LNCaP clone FGC (cell line): ENCODE data around the gene MYO16.

Experiments used
- DNase-seq: peaks from one replicate; pipeline ENCODE4 v3.0.0-alpha.2; 2011; ENCODE audit warnings: low read depth
- H3K4me3 ChIP-seq: 2 replicates; pipeline ENCODE4 v1.5.1; 2011; ENCODE audit warnings: mild to moderate bottlenecking, low read depth, low read length, control low read depth
- TF ChIP-seq, protein P1 (sequence below): IDR thresholded peaks from 2 replicates; pipeline ENCODE4 v1.5.1; 2012; ENCODE audit warnings: mild to moderate bottlenecking; ENCODE audit not compliant: control insufficient read depth, insufficient read depth; ENCODE audit errors: extremely low read depth

MYO16 gene

DNA sequence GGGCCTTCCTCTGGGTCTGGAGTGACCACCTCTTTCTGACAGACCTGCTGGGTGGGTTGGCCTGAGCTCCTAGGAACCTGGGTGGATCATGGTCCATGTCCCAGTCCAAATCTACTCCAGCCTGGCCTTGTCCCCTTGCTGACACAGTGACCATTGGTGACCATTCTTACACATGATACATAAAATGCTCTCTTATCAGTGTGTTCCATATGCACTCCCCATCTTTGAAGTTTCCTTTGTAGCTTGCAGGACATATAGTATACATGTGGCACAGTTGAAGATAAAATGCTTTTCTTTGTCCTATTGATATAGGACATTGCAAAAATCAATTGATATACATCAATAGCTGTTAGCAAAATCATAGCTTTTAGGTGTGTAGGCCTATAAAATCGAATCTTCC, 291.8 kb downstream of the MYO16 start:
- no peak overlapping the region for H3K4me3 ChIP-seq
- DNase-seq = no peak
- TF ChIP-seq, protein P1, sequence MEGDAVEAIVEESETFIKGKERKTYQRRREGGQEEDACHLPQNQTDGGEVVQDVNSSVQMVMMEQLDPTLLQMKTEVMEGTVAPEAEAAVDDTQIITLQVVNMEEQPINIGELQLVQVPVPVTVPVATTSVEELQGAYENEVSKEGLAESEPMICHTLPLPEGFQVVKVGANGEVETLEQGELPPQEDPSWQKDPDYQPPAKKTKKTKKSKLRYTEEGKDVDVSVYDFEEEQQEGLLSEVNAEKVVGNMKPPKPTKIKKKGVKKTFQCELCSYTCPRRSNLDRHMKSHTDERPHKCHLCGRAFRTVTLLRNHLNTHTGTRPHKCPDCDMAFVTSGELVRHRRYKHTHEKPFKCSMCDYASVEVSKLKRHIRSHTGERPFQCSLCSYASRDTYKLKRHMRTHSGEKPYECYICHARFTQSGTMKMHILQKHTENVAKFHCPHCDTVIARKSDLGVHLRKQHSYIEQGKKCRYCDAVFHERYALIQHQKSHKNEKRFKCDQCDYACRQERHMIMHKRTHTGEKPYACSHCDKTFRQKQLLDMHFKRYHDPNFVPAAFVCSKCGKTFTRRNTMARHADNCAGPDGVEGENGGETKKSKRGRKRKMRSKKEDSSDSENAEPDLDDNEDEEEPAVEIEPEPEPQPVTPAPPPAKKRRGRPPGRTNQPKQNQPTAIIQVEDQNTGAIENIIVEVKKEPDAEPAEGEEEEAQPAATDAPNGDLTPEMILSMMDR = no peak

DNA sequence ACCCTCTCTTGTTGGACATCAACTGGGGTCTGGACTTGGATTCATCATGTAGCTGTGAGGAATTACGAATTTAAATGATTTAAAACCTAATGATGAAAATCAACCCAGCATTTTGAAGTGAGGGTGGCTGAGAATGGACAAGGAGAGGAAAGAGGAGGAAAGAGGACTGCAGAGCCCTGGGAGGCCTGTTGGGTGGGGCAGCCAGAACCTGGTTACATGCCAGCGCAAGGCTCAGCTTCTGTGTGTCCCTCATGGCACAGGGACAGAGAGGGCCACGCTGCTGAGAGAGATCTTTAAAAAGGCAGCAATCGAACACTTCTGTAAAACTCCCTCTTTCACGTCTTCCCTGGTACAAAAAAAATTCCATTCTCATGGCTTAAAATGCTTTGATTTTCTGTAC, 292.7 kb downstream of the MYO16 start:
- no peak overlapping the region for H3K4me3 ChIP-seq
- TF ChIP-seq, protein P1 = no peak
- DNase-seq = no peak

DNA sequence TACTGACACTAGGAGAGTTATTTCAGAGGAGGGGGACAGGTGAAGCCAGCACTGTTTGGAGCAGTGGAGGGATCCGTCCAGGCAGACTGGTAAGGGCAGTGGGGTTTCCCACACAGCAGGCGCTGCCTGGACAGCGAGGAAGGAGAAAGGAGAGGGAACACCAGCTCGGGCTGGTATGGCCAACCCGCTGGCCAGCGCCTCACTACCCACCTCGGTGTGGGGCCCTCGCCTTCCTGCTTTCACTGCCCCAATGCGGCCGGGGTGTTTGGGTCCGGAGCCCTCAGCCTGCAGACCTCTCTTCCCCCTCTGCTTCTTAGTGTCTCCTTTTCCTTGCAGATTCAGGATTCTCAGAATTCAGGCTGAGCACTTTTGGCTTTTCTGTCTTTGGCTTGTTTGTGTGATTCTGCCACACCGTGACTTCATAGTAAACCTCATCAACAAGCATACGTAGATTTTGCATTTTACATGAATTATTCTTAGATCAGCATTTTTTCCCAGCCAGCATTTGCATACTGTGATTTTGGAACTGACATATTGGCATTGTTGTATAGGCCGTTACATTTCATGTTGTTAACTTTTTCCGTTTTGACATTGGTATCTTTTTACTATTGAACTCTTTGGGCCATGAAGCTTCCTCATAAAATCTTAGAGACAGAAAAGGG, 294.1 kb downstream of the MYO16 start:
- no peak overlapping the region for H3K4me3 ChIP-seq
- DNase-seq = no peak
- TF ChIP-seq, protein P1 = no peak

DNA sequence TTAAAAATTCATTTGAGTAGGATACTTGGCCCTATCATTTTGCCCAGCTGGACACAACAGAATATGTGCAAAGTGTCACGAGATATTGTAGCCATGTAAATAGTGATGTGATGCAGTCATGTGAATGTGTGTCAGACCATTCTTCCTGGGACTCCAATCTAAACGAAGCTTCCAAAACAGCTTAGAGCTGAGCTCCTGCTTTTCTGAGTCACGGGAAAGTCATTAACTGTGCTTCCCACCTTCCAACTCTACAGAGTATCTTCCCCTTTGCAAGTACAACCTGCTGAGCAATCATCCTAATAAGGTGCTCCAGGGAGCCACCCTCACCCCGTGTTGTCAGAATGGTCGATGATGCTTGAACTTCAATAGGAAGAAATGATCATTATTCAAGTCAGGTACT, 294.7 kb downstream of the MYO16 start:
- H3K4me3 ChIP-seq = no peak overlapping the region
- no peak for DNase-seq
- TF ChIP-seq, protein P1 = no peak

DNA sequence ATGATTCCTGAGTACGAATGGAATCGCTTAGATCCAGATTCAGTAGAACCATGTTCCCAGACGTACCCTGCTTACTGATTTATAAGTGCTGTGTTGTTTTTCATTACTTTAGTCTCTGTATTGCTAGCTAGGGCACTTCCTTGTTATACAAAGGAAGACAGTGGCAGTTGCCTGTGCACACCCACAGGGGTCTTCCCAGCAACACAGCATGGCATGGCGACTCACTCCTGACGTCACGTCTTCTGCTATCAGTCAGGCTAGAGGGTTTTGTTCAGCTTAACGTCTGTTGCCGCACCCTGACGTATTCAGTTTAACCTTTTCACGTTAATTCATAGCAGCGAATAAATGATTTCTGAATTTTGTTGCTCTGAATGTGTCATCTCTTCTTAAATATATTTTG, 295.1 kb downstream of the MYO16 start:
- TF ChIP-seq, protein P1 = no peak
- no peak for DNase-seq
- H3K4me3 ChIP-seq = no peak overlapping the region

DNA sequence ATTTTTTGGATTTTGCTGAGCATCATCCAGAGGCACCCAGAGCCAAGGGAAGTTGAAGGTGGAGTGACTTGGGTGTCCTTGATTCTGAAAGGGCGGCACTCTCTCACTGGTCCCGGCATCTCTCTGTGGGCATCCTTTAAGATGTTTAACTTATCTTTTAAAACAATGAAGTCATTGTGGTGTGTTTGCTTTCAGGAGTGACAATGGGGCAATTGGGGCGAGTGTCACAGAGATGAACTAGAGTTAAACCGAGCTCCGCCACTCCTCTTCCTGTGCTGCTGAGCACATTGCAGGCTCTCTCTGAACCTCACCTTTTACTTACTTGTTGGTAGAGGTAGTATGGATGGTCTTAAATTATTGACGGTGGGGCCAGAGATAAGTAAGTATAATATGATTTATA, 295.7 kb downstream of the MYO16 start:
- H3K4me3 ChIP-seq = no peak overlapping the region
- TF ChIP-seq, protein P1 = no peak
- DNase-seq = no peak

DNA sequence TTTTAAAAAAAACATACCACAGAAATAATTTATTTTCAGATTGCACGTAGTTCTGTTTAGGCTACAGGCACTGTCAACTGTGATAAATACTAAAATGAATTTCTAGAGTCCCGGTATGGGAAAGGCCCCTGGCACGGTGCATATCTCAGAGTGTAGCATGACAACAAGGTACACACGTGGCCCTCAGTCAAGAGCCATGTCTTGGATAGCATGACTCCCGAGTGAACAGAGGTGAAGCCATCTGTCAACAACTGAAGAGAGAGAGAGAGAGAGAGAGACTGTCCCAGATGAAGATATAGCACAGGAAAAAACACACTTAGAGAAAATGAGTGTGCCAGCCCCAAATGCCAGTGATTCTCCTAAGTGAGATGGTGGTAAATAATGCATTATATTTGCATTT, 297.5 kb downstream of the MYO16 start:
- DNase-seq = no peak
- TF ChIP-seq, protein P1 = no peak
- no peak overlapping the region for H3K4me3 ChIP-seq
